ENCODE measurements around the gene ERAP2.

DNA sequence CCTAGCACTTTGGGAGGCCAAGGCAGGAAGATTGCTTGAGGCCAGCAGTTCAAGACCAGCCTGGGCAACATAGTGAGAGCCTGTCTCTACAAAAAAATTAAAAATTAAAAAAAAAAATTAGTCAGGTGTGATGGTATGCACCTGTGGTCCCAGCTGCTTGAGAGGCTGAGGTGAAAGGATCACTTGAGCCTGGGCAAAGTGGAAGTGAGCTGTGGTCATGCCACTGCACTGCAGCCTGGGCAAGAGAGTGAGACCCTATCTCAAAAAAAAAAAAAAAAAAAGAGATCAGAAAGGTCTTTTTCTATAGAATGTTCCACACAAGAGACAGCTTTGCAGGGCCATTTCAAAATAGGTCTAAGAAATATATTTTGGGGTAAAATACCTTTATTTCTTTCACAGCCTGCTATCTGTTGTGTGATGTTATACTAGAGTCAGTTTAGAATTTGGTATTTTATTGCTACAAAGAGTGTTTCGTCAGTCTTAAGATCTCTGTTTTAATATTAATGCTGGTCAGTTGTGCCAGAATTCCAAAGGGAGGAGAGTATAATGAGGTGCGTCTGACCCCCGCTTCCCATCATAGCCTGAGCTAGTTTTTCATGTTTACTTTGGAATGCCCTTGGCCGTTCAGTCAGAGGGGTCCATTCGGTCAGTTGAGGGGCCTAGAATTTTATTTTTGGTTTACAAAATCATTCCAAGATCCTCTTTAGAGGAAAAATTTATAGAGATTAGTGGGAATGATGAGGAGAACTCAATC, 69.0 kb downstream of the ERAP2 start:
- TF ChIP-seq WRNIP1 (IDR thresholded peaks at IDR 0.05; ENCODE audit: borderline replicate concordance, low read depth, low read length) (no peak), HCFC1 (IDR thresholded peaks at IDR 0.05; ENCODE audit: low read length) (no peak), MTA2 (IDR thresholded peaks at IDR 0.05; ENCODE audit: low read depth) (no peak), POLR2AphosphoS5 (IDR thresholded peaks at IDR 0.05; ENCODE audit: low read length) (0 out of 2 replicates have a peak, but pooled peaks have one; percentile 11)
- TF ChIP-seq, protein P1, sequence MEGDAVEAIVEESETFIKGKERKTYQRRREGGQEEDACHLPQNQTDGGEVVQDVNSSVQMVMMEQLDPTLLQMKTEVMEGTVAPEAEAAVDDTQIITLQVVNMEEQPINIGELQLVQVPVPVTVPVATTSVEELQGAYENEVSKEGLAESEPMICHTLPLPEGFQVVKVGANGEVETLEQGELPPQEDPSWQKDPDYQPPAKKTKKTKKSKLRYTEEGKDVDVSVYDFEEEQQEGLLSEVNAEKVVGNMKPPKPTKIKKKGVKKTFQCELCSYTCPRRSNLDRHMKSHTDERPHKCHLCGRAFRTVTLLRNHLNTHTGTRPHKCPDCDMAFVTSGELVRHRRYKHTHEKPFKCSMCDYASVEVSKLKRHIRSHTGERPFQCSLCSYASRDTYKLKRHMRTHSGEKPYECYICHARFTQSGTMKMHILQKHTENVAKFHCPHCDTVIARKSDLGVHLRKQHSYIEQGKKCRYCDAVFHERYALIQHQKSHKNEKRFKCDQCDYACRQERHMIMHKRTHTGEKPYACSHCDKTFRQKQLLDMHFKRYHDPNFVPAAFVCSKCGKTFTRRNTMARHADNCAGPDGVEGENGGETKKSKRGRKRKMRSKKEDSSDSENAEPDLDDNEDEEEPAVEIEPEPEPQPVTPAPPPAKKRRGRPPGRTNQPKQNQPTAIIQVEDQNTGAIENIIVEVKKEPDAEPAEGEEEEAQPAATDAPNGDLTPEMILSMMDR (IDR thresholded peaks at IDR 0.05 in 2 of 3, conservative IDR thresholded peaks at IDR 0.05 in 1 of 3; ENCODE audit: control insufficient read depth in 2 of 3, extremely low read depth in 1 of 3, insufficient read depth in 1 of 3, low read depth in 3 of 3, low read length in 3 of 3) = no peak

All from GM12878 (cell line).